ENCODE measurements around the gene RABGAP1L. TPM values are rescaled to one million over a fixed set of nuclear protein-coding genes. Genes with fewer than 3 reads are reported as not detected.

The RABGAP1L gene
- total RNA-seq, 4 donors from 2014 or later: 70.5 to 100 (median 92.6) TPM

- no peak overlapping the region for H3K4me3 ChIP-seq (replicated peaks in 1 of 3)
- DNase-seq: no peak
- no peak overlapping the region for H3K27ac ChIP-seq
- H3K9me3 ChIP-seq: no peaks in the 10 kb centered on the region
- H3K27me3 ChIP-seq: no peaks in the 10 kb centered on the region
- H3K36me3 ChIP-seq: no peaks in the 10 kb centered on the region
- intact Hi-C loops (cut with DNase I): no loop called here
- H3K4me1 ChIP-seq: no peaks in the 10 kb centered on the region
- TF ChIP-seq CTCF (IDR thresholded peaks at IDR 0.05) (no peak), POLR2A (IDR thresholded peaks at IDR 0.05) (no peak)
Observed at GRCh38 chr1:174211486-174211885, 52.2 kb downstream of the RABGAP1L start.

- no peak for DNase-seq
- Histone ChIP-seq H3K4me1 (no peaks in the 10 kb centered on the region), H3K4me3 (replicated peaks in 1 of 3) (no peak overlapping the region), H3K9me3 (no peaks in the 10 kb centered on the region), H3K27me3 (no peaks in the 10 kb centered on the region), H3K36me3 (no peaks in the 10 kb centered on the region), H3K27ac (no peak overlapping the region)
- 96% methylated on average over 2 of the region's 2 CpGs for WGBS, 2 donors
- no peak for TF ChIP-seq POLR2A (IDR thresholded peaks at IDR 0.05)
- intact Hi-C loops (cut with DNase I): no loop called here
Observed at GRCh38 chr1:174215766-174216165, 56.4 kb downstream of the RABGAP1L start.

- H3K4me3 ChIP-seq (replicated peaks in 1 of 3): no peak overlapping the region
- TF ChIP-seq POLR2A (IDR thresholded peaks at IDR 0.05): no peak
- no peak for TF ChIP-seq CTCF (IDR thresholded peaks at IDR 0.05)
- no peaks in the 10 kb centered on the region for H3K27me3 ChIP-seq
- WGBS, 2 donors: 53 to 56% methylated on average over 3 of the region's 3 CpGs
- no peaks in the 10 kb centered on the region for H3K36me3 ChIP-seq
- intact Hi-C loops (cut with DNase I): no loop called here
- peak overlapping the region in 1 of 3 donors; percentile 5 for H3K27ac ChIP-seq
- no peaks in the 10 kb centered on the region for H3K4me1 ChIP-seq
- no peak for DNase-seq
- H3K9me3 ChIP-seq: no peaks in the 10 kb centered on the region
Observed at GRCh38 chr1:174217248-174217647, 57.9 kb downstream of the RABGAP1L start.

- Histone ChIP-seq H3K4me1 (no peaks in the 10 kb centered on the region), H3K27ac (peak overlapping the region in 2 of 3 donors; percentile 5 to 11), H3K27me3 (no peaks in the 10 kb centered on the region), H3K4me3 (replicated peaks in 1 of 3) (no peak overlapping the region), H3K9me3 (no peaks in the 10 kb centered on the region), H3K36me3 (no peaks in the 10 kb centered on the region)
- TF ChIP-seq CTCF (IDR thresholded peaks at IDR 0.05): peak; percentile 38 to 85 (median 66)
- TF ChIP-seq POLR2A (IDR thresholded peaks at IDR 0.05): no peak
- DNase-seq: no peak
- 40 to 41% methylated on average over 4 of the region's 4 CpGs for WGBS, 2 donors
- intact Hi-C loops (cut with DNase I): no loop called here
Observed at GRCh38 chr1:174217787-174218574, 58.7 kb downstream of the RABGAP1L start.

GRCh38 chr1:174218983-174219382 is 59.7 kb downstream of the RABGAP1L start:
- intact Hi-C loops (cut with DNase I): no loop called here
- H3K27ac ChIP-seq: no peak overlapping the region
- H3K9me3 ChIP-seq: no peaks in the 10 kb centered on the region
- no peaks in the 10 kb centered on the region for H3K27me3 ChIP-seq
- H3K4me3 ChIP-seq (replicated peaks in 1 of 3): no peak overlapping the region
- no peaks in the 10 kb centered on the region for H3K36me3 ChIP-seq
- H3K4me1 ChIP-seq: no peaks in the 10 kb centered on the region
- TF ChIP-seq CTCF (IDR thresholded peaks at IDR 0.05) (no peak), POLR2A (IDR thresholded peaks at IDR 0.05) (no peak)
- no peak for DNase-seq

Measured in thyroid gland (tissue), 4 donors.